GM18519 (cell line): ENCODE results near the gene C16orf74.

Experiments
- ATAC-seq: cut with Tn5 transposase; IDR thresholded peaks from one replicate; pipeline ENCODE4 v1.9.1; 2021; ENCODE audit warnings: mild to moderate bottlenecking, moderate library complexity; ENCODE audit not compliant: unreplicated experiment, low FRiP score

The C16orf74 gene

DNA sequence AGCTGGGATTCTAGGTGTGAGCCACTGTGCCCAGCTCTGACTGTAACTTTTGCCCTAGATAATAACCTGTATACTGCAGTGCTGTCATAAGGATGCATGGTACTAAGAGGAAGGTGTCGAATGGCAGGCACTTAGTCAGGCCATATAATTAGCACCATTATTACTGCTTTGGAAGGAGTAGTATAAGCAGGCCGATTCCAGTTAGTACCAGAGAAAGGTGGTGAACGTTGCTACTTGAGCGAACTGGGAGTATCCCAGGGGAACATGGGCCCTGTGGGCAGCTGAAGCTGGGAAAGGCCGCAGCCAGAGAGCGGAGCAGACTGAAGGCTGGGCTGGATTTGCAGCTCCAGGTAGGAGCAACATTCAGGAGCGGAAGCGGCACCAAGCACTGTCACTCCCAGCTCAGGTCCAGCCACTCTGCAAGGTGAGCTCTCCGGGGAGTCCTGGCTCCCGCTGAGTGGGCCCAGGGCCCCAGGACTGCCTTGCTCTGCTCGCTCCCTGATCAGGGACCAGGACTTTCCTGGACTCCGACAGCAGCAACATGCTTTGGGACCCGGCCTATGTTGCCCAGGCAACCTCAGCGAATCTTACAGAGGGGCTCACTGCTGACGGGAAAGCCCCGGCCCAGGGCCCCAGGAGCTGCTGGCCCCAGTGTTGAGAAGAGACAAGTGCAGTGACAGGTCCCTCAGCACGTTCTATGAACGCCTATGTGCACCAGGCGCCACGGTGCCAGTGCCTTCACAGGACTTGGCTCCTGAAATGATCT is 28.6 kb downstream of the C16orf74 start:
- no peak for ATAC-seq

DNA sequence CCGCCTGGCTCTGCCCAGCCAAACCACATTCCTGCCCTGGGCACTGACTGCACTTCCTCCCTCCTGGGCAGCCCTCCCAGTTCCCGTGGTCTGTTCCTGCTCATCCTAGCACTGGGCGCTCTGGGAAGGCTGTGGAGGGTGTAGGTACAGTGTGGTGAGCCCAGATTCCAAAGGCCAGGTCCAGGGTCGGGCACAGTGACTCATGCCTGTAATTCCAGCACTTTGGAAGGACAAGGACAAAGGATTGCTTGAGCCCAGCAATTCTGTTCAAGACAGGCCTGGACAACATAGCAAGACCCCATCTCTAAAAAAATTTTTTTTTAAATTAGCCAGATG is 30.6 kb downstream of the C16orf74 start:
- no peak for ATAC-seq

DNA sequence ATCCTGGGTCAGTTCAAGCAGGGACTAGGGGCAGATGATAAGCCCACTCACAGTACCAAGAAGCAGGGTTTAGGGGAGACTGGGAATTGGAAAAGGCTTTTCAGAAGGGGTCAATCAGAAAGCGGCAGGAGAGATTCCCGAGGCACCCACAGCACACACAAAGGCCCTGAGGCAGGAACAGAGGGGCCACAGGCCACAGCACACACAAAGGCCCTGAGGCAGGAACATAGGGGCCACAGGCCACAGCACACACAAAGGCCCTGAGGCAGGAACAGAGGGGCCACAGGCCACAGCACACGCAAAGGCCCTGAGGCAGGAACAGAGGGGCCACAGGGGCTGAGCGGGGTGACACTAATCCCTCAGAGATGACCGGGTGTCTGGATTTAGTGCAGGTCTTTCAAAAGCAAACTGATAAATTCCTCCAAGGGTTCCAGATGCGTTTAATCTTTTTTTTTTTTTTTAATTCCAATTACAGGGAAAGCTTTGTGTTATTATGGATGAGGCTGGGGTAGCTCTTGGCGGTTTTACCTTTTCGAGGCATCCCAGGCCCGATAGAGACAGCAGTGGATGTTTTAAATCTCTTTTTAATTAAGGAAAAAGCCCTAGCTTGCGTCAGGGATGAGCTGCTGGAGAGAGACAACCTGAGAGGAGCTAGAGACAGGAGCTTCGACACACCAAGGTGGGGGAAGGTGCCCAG is 31.1 kb downstream of the C16orf74 start:
- no peak for ATAC-seq

DNA sequence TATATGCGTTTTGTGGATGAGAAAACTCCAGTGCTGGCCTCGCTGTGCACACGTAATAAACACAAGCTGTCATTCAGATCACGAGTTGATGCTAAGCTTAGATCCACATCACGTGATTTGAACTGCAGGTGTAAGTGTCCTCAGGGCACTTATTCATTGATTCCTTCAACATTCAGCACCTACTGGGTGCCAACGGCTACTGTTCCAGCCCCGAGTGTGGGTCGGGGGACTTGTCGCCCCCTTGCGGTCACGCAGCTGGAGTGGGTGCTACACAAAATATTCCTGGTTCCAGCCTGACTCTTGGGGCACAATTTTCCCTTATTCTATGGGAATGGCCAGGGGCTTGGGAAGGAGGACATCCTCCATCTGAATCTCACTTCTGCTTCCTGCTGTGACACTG is 32.2 kb downstream of the C16orf74 start:
- ATAC-seq, result no peak

DNA sequence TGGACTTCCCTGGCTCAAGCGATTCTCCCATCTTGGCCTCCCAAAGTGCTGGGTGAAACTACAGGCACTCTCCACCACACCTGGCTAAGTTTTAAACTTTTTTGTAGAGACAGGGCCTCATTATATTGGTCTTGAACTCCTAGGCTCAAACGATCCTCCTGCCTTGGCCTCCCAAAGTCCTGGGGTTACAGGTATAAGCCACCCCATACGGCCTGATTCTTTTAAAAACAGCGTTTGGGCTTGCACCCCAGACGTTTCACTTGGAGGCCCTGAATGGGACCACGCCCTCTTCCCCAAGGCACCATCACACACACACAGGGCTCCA is 32.8 kb downstream of the C16orf74 start:
- no peak for ATAC-seq

DNA sequence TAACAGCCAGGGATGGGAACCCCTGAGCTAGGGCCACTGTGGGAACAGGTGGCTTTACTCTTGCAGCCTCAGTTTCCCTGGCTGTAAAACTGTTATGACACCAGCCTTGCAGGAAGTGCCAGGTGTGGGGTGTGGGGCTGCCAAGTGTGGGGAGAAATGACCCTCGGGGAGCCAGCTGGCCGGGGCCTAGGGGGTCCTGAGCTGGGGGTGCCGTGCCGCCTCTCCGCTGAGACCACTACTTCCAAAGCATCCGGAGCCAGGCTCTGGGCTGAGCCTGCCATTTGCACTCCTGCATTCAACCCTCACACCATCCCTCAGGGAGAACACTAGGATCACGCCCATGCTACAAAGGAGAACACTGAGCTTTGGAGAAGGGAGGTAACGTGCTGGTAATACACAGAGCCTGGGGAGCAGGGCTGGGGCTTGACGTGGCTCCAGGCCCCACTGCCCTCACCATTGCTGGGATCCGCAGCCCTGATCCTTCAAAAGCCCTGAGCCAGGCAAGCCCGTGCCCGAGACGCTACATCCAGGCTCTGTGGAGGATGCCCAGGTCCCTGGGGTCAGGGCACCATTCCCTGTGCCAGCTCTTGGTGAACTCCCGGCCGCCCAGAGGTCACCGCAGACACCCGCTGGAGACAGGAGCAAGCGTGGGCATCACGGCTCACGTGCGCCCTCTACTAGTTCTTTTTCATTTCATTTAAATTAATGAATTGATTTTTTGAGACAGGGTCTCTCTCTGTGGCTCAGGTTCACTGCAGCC is 33.3 kb downstream of the C16orf74 start:
- ATAC-seq, result no peak

DNA sequence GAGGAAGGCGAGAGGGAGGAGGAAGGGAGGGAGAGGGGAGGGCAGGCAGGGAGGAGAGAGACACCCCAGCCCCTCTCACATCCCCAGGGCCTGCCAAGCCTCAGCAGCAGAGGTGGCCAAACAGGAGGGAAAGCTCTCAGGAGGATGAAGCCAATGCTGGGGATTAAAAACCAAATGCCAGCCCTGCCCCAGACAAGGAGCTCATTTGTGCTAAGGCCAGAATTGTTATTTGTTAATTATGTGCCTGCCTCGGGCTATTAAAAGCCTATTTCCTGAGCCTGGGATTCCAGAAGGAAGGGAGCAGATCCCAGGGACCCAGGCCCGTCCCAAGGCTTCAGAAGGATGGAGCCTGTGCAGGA is 34.2 kb downstream of the C16orf74 start:
- no peak for ATAC-seq

DNA sequence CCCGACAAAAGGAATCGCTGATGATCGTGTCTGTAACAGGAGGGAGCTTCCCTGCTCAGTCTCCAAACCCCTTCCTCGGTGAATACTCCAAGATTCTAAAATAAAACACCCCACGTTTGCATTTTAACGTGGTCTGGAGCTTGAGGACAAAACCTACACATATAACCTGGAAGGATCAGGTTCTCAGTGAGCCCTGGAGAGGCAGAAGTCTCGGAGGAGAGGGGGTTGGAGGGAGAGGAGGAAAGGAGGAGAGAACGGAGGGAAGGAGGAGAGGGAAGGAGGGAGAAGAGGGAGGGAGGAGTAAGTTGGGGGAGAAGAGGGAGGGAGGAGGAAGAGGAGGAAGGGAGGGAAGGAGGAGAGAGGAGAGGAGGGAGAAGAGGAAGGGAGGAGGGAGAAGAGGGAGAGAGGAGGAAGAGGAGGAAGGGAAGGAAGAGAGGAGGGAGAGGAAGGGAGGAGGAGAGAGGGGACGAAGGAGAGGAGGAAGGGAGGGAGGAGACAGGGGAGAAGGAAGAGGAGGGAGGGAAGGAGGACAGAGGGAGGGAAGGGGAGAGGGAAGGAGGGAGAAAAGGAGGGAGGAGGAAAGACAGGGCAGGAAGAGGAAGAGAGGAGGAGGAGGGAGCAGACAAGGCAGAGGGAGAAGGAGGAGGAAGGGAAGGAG is 34.7 kb downstream of the C16orf74 start:
- no peak for ATAC-seq

DNA sequence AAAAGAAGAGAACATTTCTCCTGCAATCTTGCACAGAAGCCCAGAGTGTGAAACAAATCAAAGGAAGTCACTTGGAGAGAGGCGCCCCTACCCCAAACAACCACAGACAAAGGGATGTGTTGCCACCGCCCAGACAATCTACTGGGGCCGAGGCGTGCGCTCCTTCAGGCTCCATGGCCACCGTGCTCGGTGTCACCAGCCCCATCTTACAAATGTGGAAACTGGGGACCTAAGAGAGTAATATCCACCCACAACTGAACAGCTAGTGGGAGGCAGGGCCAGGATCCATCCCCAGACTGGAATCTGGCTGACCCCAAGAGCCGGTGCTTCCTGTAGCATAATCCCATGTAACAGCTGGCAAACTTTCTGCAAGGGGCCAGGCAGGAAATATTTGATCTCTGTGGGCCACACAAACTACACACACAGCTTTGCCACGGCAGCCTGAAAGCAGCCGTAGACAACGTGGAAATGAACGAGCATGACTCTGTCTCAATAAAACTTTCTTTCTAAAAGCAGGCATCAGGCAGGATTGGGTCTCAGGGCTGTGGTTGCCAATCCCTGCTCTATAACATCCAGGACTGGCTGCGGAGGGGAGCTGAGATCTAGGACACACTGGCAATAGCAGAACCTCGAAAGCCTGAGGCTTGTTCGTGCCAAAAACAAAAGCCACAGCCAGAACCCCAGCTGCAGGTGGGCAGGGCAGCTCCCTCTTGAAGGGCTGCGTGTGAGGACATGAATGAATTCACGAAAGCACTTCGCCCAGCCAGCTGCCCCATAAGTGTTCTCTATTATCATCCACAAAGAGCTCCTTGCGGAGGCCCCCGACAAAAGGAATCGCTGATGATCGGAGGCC is 35.5 kb downstream of the C16orf74 start:
- no peak for ATAC-seq

DNA sequence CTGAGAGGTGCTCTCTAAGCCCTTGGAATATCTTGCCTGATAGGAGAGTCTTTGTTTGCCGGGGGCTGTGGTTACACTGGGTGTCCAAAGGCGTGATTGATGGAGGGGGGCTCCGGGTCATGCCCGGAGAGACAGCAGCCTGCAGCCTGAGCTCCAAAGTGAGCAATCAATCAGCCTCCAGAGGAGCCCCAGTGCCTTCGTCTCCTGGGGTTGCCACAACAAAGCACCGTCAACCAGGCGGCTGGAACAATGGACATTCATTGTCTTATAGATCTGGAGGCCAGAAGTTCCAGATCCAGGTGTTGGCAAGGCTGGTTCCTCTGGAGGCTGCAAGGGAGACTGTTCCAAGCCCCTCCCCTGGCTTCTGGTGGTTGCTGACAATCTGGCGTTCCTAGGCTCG is 38.1 kb downstream of the C16orf74 start:
- no peak for ATAC-seq

DNA sequence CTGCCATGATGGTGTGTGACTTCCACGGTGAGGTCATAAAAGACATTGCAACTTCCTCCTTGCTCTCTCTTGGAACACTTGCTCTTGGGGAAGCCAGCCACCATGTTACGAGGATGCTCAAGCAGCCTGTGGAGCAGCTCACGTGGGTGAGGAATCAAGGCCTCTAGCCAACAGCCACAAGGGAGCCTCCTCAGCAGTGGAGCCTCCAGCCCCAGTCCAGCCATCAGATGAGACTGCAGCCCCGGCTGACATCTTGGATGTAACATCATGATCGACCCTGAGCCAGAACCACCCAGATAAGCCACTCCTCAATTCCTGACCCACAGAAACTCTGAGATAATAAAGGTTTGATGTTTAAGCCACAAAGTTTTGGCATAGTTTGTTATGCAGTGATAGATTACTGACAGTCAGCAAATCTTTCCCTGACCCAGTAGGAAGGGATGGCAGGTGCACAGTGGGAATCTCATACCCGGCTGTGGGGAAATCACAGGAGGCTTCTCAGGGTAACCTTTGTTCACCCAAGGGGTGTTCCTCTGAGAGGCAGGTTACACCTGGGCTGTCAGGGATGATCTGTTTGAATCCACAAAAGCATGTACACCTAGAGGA is 38.8 kb downstream of the C16orf74 start:
- no peak for ATAC-seq

DNA sequence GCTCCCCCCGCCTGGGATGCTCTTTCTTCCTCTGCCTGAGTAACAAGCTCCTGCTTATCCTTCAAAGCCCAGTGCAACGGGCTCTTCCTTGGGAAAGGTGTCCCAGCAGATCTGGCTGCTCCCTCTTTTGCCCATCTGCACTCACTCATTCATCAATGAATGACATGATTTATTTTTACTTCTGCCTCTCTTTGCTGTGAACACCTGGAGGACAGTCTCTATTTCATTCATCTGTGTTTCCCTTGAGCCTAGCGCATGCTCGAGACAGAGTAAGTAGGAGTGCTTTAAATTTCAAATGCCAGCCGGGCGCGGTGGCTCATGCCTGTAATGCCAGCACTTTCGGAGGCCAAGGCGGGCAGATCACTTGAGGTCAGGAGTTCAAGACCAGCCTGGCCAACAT is 40.2 kb downstream of the C16orf74 start:
- no peak for ATAC-seq

DNA sequence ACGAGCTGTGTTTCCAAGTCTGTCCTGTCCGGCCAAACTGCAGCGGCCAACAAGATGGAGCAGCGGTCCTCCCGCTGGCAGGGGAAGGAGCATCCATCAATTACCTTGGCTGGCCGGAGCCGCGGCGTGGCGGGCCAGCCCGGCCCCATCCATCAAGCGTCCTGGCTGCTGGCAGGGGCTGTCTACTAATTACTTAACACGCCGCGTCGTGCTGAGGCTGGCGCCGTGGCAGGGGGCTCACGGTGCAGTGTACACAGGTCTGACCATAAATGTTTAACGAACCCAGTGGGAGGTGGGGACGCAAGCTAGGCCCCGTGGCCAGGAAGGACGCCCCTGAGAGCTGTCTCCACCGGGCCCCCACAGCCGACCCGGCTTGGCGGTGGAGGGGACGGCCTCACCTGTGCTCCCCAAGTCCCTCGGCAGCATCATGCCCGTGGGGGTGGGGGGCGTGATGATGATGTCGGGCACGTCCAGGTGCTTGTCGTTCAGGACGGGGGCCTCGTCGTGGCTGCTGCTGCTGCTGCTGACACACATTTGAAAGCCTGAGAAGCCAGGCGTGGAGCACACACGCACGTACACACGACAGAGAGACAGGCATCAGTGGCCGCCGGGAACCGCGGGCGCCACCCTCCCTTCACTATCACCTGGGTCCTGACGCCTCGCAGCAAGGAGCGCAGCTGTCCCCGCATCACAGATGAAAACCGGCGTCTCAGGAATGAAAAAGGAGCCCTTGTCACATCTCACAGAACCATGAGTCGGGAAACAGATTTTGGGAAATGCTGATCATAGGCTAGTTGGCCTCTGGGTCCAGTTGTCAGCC is 40.9 kb downstream of the C16orf74 start:
- ATAC-seq, result no peak

DNA sequence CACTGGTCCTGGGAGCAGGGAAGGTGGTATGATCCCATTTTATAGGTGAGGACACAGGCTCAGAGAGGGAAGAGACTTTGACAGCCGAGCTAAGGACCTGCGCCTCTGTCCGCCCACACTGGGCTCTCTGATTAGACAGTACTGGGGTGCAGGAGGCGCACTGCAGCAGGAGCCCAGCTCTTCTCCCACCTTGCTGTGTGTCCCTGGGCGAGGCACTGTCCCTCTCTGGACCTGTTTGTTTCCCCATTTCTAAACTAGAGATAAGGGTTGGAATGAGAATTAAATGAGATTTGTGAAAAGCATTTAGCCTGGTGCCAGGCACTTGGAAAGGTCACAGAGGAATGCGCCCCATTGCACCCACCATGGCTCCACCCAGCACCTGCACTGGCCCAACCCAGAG is 42.6 kb downstream of the C16orf74 start:
- ATAC-seq, result no peak

DNA sequence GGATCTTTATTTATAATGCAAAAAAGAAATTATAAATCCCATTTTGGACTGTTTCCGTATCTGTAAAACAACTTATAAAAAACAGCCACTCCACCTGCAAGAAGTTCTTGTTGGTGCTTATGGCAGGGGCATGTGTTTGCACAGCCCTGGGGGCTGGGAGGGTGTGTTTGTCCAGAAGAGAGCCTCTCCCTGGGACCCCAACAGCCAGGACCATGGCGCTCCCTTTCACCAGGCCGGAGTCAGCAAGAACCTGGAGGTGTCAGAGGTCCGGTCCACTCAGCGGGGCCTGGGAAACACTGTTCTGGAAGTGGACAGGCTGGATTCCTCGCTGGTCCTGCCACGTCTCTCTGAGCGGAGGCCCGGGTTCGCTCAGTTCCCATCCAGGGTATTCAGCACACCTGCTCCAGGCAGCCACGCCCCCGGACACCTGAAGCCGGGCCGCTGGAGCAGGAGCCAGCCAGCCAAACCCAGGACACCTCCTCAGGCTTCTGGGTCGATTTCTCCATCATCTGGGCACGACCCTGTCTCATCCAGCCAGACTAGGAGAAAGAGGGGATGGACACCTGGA is 43.3 kb downstream of the C16orf74 start:
- ATAC-seq, result no peak

DNA sequence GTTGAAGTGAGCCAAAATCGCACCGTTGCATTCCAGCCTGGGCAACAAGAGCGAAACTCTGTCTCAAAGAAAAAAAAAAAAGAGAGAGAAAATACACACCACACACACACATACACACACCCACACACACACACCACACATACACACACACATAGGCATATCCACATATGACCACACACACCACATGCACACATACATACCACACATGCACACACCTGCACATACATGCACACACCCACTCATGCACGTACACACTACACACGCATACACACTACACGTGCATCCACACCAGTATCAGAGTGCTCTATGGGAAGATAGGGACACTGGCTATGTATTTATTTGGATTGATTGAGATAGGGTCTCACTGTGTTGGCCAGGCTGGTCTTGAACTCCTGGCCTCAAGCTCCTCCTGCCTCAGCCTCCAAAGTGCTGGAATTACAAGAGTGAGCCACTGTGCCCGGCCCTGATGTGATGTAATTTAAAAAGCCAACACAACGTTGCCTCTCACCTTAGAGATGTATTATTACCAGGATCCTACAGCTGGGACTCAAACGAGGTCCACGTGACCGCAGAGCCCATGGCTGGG is 44.4 kb downstream of the C16orf74 start:
- no peak for ATAC-seq

DNA sequence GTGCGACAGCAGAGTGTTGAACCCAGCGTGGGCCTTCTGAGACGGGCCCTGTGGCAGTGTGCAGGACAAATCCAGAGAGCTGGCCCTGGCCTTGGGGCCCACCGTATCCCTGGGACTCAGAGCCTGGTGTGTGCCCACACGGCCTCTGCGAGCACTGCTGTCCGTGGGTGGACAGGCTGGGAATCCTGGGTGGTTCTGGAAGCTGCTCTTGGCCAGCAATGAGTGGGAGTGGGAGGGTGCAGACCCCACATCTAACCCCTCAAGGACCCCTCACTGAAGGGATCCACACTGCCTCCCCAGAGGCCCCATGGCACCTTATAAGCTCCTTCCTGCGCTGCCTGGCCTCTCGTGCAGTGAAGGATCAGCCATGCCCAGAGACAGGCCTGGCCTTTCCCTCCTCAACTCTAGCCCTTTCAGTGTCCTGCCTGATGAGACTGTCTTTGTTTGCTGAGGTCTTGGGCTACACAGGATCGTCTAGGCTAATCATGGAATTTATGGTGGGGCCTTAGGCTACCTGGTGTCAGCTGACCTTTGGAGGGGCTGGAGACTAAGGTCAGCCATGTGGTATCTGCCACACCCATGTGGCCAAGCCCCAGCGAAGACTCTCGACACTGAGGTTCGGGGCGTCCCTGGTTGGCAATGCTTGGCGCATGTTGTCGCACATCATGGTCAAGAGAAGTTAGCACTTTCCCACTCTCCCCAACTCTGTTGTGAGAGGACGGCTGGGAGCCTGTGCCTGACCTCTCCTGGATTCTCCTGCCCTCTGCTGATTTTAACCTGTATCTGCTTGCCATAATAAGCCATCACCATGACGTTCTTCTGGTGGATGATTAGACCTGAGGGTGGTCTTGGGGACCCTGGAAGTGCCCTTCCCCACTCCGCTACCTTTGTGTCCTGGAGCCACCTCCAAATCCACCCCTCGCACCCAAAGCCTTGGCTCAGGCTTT is 45.7 kb downstream of the C16orf74 start:
- ATAC-seq, result no peak
